NB4 (cell line): ENCODE measurements around the gene FTCDNL1.
A peak's percentile ranks its signal among the peaks of the same experiment; 100 is the strongest.

Experiments used
- DNase-seq: peaks from one replicate; pipeline ENCODE4 v3.0.0; 2010; ENCODE audit warnings: low read depth
- H3K4me3 ChIP-seq: one replicate; pipeline ENCODE4 v1.5.1; 2011; ENCODE audit warnings: mild to moderate bottlenecking, low read depth, low read length, moderate library complexity
- CTCF ChIP-seq: IDR thresholded peaks from one replicate; pipeline ENCODE4 v1.5.1; 2012; ENCODE audit warnings: low read depth, low read length
- MAX ChIP-seq: IDR thresholded peaks from 2 replicates; pipeline ENCODE4 v1.6.1; 2011; ENCODE audit warnings: low read depth, low read length
- MYC ChIP-seq: IDR thresholded peaks from 2 replicates; pipeline ENCODE4 v1.6.1; 2011; ENCODE audit warnings: low read depth, low read length
- POLR2A ChIP-seq: IDR thresholded peaks from 2 replicates; pipeline ENCODE4 v1.6.1; 2011; ENCODE audit warnings: mild to moderate bottlenecking; ENCODE audit not compliant: insufficient read length; ENCODE audit errors: extremely low read depth

Gene FTCDNL1

GRCh38 chr2:199848389-199849130 lies 2.4 kb downstream of the FTCDNL1 start:
- no peak for DNase-seq
- TF ChIP-seq CTCF (no peak), MAX (no peak), POLR2A (no peak), MYC (no peak)
- H3K4me3 ChIP-seq: no peak overlapping the region

GRCh38 chr2:199847181-199847864 lies 3.7 kb downstream of the FTCDNL1 start:
- peak; percentile 8 for DNase-seq
- H3K4me3 ChIP-seq: no peak overlapping the region
- no peak for TF ChIP-seq MYC
- no peak for TF ChIP-seq MAX
- no peak for TF ChIP-seq CTCF
- TF ChIP-seq POLR2A: no peak

- H3K4me3 ChIP-seq: no peak overlapping the region
- no peak for DNase-seq
- TF ChIP-seq POLR2A (no peak), CTCF (no peak), MYC (no peak), MAX (no peak)
Observed at GRCh38 chr2:199842631-199843395, 8.2 kb downstream of the FTCDNL1 start.

GRCh38 chr2:199841409-199841808 lies 9.6 kb downstream of the FTCDNL1 start:
- no peak for TF ChIP-seq MYC
- TF ChIP-seq CTCF: no peak
- TF ChIP-seq MAX: no peak
- TF ChIP-seq POLR2A: no peak
- H3K4me3 ChIP-seq: no peak overlapping the region
- DNase-seq: no peak

GRCh38 chr2:199838399-199838798 lies 12.6 kb downstream of the FTCDNL1 start:
- no peak overlapping the region for H3K4me3 ChIP-seq
- DNase-seq: no peak
- TF ChIP-seq MAX (no peak), MYC (no peak), POLR2A (no peak)

- TF ChIP-seq MYC: no peak
- no peak for TF ChIP-seq MAX
- TF ChIP-seq POLR2A: no peak
- TF ChIP-seq CTCF: no peak
- no peak overlapping the region for H3K4me3 ChIP-seq
- no peak for DNase-seq
Observed at GRCh38 chr2:199836943-199837342, 14.0 kb downstream of the FTCDNL1 start.
